K562 (cell line): Measurements from ENCODE around the gene RFLNA. TPM values are rescaled to one million over a fixed set of nuclear protein-coding genes. Genes with fewer than 3 reads are reported as not detected.
A peak's percentile ranks its signal among the peaks of the same experiment; 100 is the strongest.

Source experiments
- ATAC-seq: fragments of 200-7000 bp; cut with Tn5 transposase; 3 replicates; pipeline ENCODE4 v1.9.1; 2020; ENCODE audit warnings: moderate library complexity
- BruUV-seq: library from RNA; stranded (reverse); fragments of 400-500 nt; replicated peaks from 2 replicates; lab custom pipeline; 2021; lab: Mats Ljungman, UMichigan
- CTCF ChIA-PET: fragments of 300-600 bp; formaldehyde crosslinking; extraction: SDS; loops from one replicate; lab custom pipeline; 2021; ENCODE audit warnings: low intra/inter-chr PET ratio; lab: Yijun Ruan, JAX
- POLR2A ChIA-PET: fragments of 300-600, 350-650 bp; sonication (Branson Sonifier 250); formaldehyde crosslinking; extraction: SDS; loops from one replicate; lab custom pipeline; 2021; ENCODE audit warnings: antibody characterized with exemption, inconsistent platforms; lab: Yijun Ruan, JAX
- DNase-seq, 4 experiments: peaks; one replicate each; pipeline versions ENCODE4 v3.0.0 to v3.0.0-alpha.2; 2011 to 2018; ENCODE audit warnings: low spot score in 3 of 4, mixed read lengths in 3 of 4; ENCODE audit errors: extremely low read depth in 1 of 4
- FAIRE-seq: peaks from 2 replicates; lab custom pipeline; 2011; peaks lifted over from hg19 to GRCh38; lab: Jason Lieb, UNC
- H2AFZ ChIP-seq: 2 replicates; pipeline ENCODE4 v1.6.0; 2011; ENCODE audit warnings: low read depth, low read length, control low read depth, inconsistent platforms
- H3K27ac ChIP-seq: fragments of 200-600 bp; 3 replicates; pipeline ENCODE4 v1.8.0; 2011; ENCODE audit warnings: low read depth, mild to moderate bottlenecking, control low read depth, inconsistent platforms, low read length, moderate library complexity, mixed read lengths; ENCODE audit errors: extremely low read depth
- H3K27me3 ChIP-seq, 2 experiments: fragments of 300-600 bp in 1 of 2; 2 replicates in 1 of 2; 3 replicates in 1 of 2; pipeline versions ENCODE4 v1.6.0 to v1.8.0; 2011; ENCODE audit warnings: inconsistent platforms in 2 of 2, low read length in 2 of 2, mild to moderate bottlenecking in 1 of 2, mixed read lengths in 1 of 2, moderate library complexity in 1 of 2; ENCODE audit not compliant: control insufficient read depth in 2 of 2, insufficient read depth in 2 of 2
- H3K36me3 ChIP-seq: fragments of 300-600 bp; 3 replicates; pipeline ENCODE4 v1.8.0; 2011; ENCODE audit warnings: mild to moderate bottlenecking, low read length, inconsistent platforms; ENCODE audit not compliant: control insufficient read depth, insufficient read depth
- H3K4me1 ChIP-seq, 2 experiments: fragments of 200-600 bp in 1 of 2; replicated peaks in 1 of 2; 2 replicates in 1 of 2; 3 replicates in 1 of 2; pipeline versions ENCODE4 v1.5.1 to v1.8.0; 2011; ENCODE audit warnings: inconsistent platforms in 2 of 2, low read length in 2 of 2, mild to moderate bottlenecking in 1 of 2, mixed read lengths in 1 of 2, moderate library complexity in 1 of 2; ENCODE audit not compliant: control insufficient read depth in 2 of 2, insufficient read depth in 2 of 2
- H3K4me2 ChIP-seq: 2 replicates; pipeline ENCODE4 v1.6.1; 2011; ENCODE audit warnings: low read length, control low read depth, inconsistent platforms, mixed read lengths; ENCODE audit not compliant: insufficient read depth
- H3K4me3 ChIP-seq: fragments of 200-600 bp; sonication (generic), shearing (Covaris generic); 2 replicates; pipeline ENCODE4 v1.5.1; 2016; ENCODE audit warnings: control low read depth, inconsistent platforms
- H3K79me2 ChIP-seq: fragments of 200-600 bp; 3 replicates; pipeline ENCODE4 v1.8.0; 2011; ENCODE audit warnings: low read length, inconsistent platforms; ENCODE audit not compliant: control insufficient read depth, insufficient read depth
- H3K9ac ChIP-seq, 2 experiments: 2 replicates each; pipeline versions ENCODE4 v1.6.0 to v1.6.1; 2011; ENCODE audit warnings: low read depth in 2 of 2, low read length in 2 of 2, control low read depth in 1 of 2, inconsistent platforms in 1 of 2, mild to moderate bottlenecking in 1 of 2, mixed read lengths in 1 of 2; ENCODE audit not compliant: insufficient read depth in 1 of 2
- H3K9me1 ChIP-seq: one replicate; pipeline ENCODE4 v1.6.0; 2011; ENCODE audit warnings: inconsistent platforms, mild to moderate bottlenecking, low read length, moderate library complexity; ENCODE audit not compliant: control insufficient read depth, insufficient read depth
- H3K9me3 ChIP-seq: replicated peaks from 2 replicates; pipeline ENCODE4 v1.5.1; 2011; ENCODE audit warnings: low read depth, low read length, inconsistent platforms; ENCODE audit not compliant: control insufficient read depth, insufficient read depth
- H4K20me1 ChIP-seq: replicated peaks from 2 replicates; pipeline ENCODE4 v1.6.1; 2011; ENCODE audit warnings: low read length, inconsistent platforms, mixed read lengths; ENCODE audit not compliant: control insufficient read depth, insufficient read depth
- HDAC8 ChIP-seq: fragments of 450-650 bp; IDR thresholded peaks from 2 replicates; pipeline ENCODE4 v1.6.1; 2016; ENCODE audit warnings: mild to moderate bottlenecking, missing genetic modification characterization, moderate library complexity, missing compliant biosample characterization
- WGBS: fragments of 100-300 bp; shearing (Covaris generic); methylation state at CpG from one replicate; pipeline ENCODE4 v1.1.6; 2016; ENCODE audit warnings: low coverage, mixed read lengths; ENCODE audit not compliant: insufficient coverage; ENCODE audit errors: missing lambda C conversion rate; 5-methylcytosine and 5-hydroxymethylcytosine counted together
- in situ Hi-C: fragments of 300-500 bp; cut with MboI; formaldehyde crosslinking; loops from 4 replicates; pipeline ENCODE4 v1.15.0; 2018; ENCODE audit warnings: inconsistent platforms, mixed read lengths
- intact Hi-C: fragments of 100-400 bp; cut with micrococcal nuclease; formaldehyde crosslinking; loops from 2 replicates; pipeline ENCODE4 v1.14.2; 2022
- polyA plus RNA-seq, 8 experiments: library from polyadenylated mRNA; depleted of rRNA in 4 of 8; stranded (reverse) in 5 of 8; unstranded in 3 of 8; fragments of >200 nt; fragmentation: Nextera tagmentation in 2 of 8; fragmentation: Illumina TruSeq in 1 of 8; extraction: Ambion mirVana in 2 of 8; extraction: Trizol in 1 of 8; gene quantifications; 2 replicates each; pipeline versions ENCODE4 v1.2.1 to v1.2.3, GENCODE V29; 2011 to 2014; ENCODE audit warnings: inconsistent platforms in 1 of 8, missing spikeins in 1 of 8
- total RNA-seq, 7 experiments: library from RNA; depleted of rRNA in 6 of 7; stranded (reverse); fragments of >200 nt in 6 of 7; fragmentation: Illumina TruSeq in 2 of 7; extraction: Trizol in 2 of 7; gene quantifications; 2 replicates each; pipeline versions ENCODE4 v1.2.1 to v1.2.3, GENCODE V29; 2011 to 2021; ENCODE audit warnings: low replicate concordance in 1 of 7
- TF ChIP-seq, protein P1 (sequence below): IDR thresholded peaks from 2 replicates; pipeline ENCODE4 v1.6.1; 2016; ENCODE audit warnings: missing genetic modification characterization, missing compliant biosample characterization

Gene RFLNA
- total and polyA plus RNA-seq, 9 of the 15 experiments (the other 6 are each of a cell fraction or from before 2014, with no cell fraction given): not detected

DNA sequence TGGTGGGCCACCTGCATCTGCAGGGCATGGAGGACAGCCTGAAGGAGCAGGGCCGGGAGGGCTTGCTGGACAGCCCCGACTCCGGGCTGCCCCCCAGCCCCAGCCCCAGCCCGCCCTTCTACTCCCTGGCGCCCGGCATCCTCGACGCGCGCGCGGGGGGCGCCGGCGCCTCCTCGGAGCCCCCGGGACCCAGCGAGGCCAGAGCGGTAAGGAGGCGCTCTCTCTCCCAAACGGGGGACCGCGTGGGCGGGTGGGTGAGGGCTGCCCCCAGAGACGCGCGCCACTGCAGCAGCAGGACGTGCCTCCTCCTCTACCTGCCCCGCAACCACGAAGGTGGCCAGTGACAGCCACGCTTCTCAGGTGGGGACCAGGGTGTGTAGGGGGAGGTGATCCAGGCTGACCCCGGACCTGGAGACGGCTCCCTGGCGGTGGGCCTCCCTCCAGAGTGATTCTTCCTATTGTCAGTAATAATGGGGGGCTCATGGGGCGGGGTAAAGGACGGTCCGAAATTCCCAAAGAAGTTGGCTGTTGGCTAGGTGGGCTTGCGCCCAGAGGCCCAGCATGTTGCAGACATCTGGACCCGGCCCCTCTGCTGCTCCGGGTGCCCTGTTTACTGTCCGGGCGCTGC, 652 bp downstream of the RFLNA start:
- peaks cover 5% of the 10 kb centered on the region; the same call in 1 of the 2 replicates for H4K20me1 ChIP-seq
- ChIA-PET CTCF (interaction anchor here (0.6 kb wide), 1 partner anchor 18 kb away, joined by 3 read pairs; no protein-coding TSS in a partner anchor), POLR2A (no interaction called here)
- peaks cover 0 to 8% of the 10 kb centered on the region in 2 experiments; a peak in 1 of 5 replicates for H3K4me1 ChIP-seq
- H3K9me1 ChIP-seq: no peaks in the 10 kb centered on the region
- no peak overlapping the region for H3K27ac ChIP-seq
- H3K36me3 ChIP-seq: no peaks in the 10 kb centered on the region
- no peak for DNase-seq
- BruUV-seq: no TSS peak
- no peak for ATAC-seq
- H2AFZ ChIP-seq: no peak overlapping the region
- in situ Hi-C loops: no loop called here
- H3K4me2 ChIP-seq: no peak overlapping the region
- no peak overlapping the region for H3K4me3 ChIP-seq
- no peak for TF ChIP-seq HDAC8 (tag)
- TF ChIP-seq, protein P1, sequence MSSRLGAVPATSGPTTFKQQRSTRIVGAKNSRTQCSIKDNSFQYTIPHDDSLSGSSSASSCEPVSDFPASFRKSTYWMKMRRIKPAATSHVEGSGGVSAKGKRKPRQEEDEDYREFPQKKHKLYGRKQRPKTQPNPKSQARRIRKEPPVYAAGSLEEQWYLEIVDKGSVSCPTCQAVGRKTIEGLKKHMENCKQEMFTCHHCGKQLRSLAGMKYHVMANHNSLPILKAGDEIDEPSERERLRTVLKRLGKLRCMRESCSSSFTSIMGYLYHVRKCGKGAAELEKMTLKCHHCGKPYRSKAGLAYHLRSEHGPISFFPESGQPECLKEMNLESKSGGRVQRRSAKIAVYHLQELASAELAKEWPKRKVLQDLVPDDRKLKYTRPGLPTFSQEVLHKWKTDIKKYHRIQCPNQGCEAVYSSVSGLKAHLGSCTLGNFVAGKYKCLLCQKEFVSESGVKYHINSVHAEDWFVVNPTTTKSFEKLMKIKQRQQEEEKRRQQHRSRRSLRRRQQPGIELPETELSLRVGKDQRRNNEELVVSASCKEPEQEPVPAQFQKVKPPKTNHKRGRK (tag): peak; percentile 43; the same call in 1 of the 2 replicates
- no peak for FAIRE-seq
- H3K9me3 ChIP-seq: no peaks in the 10 kb centered on the region
- WGBS: 16% methylated on average over 18 of the region's 42 CpGs
- H3K9ac ChIP-seq: no peak overlapping the region
- intact Hi-C loops: no loop called here
- peaks cover 34 to 72% of the 10 kb centered on the region in 2 experiments; a peak in 4 of 5 replicates for H3K27me3 ChIP-seq
- no peaks in the 10 kb centered on the region for H3K79me2 ChIP-seq
